ENCODE data around the gene BDKRB1. TPM values are rescaled to one million over a fixed set of nuclear protein-coding genes. Genes with fewer than 3 reads are reported as not detected.

BDKRB1 gene
- total and polyA plus RNA-seq, 2 donors (not counting 3 experiments of a cell fraction or from before 2014, with no cell fraction given) = not detected

DNA sequence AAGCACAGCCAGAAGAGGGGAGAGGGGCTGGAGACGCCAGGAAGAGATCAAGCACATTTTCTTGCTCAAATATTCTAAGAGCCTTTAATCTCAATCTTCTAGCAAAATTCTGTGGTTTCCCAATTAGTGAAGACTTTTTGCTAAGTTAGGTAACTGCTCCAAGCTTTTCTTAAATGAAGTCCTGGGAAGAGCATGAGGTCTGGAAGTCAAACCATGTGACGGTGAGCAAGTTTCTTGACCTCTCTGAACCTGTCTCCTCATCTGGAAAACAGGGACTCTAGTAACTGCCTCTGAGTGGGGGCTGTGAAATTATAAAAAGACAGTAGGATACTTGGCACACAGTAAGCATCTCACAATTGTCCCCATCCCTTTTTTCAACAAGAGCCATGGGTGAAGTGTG is 24.1 kb downstream of the BDKRB1 start:
- Histone ChIP-seq H2AFZ (ENCODE audit: low read depth, low read length) (no peak overlapping the region), H3K4me1 (ENCODE audit: control insufficient read depth, extremely low read depth, insufficient read depth, low read length) (no peaks in the 10 kb centered on the region), H3K27ac (ENCODE audit: insufficient read depth, low read depth, low read length) (no peak overlapping the region), H3K79me2 (ENCODE audit: control insufficient read depth, insufficient read depth, low read length) (no peaks in the 10 kb centered on the region), H3K4me3 (replicated peaks in 1 of 3; ENCODE audit: insufficient read depth in 1 of 3, low read depth in 1 of 3, low read length in 3 of 3) (no peak overlapping the region), H3K9me1 (replicated peaks; ENCODE audit: control insufficient read depth, extremely low read depth, insufficient read depth, low read length) (no peaks in the 10 kb centered on the region), H3K27me3 (ENCODE audit: control insufficient read depth in 2 of 2, insufficient read depth in 2 of 2, low read length in 2 of 2) (no peaks in the 10 kb centered on the region), H3K9ac (replicated peaks; ENCODE audit: extremely low read depth, insufficient read depth, low read length) (no peak overlapping the region), H3K4me2 (ENCODE audit: insufficient read depth, low read length) (no peak overlapping the region), H4K20me1 (replicated peaks; ENCODE audit: control insufficient read depth, extremely low read depth, insufficient read depth, low read length) (no peaks in the 10 kb centered on the region), H3K36me3 (ENCODE audit: control insufficient read depth in 2 of 2, extremely low read depth in 1 of 2, insufficient read depth in 2 of 2, low read length in 2 of 2) (no peaks in the 10 kb centered on the region), H3K9me3 (replicated peaks; ENCODE audit: control insufficient read depth, insufficient read depth, low read length) (no peaks in the 10 kb centered on the region)
- TF ChIP-seq EZH2 (IDR thresholded peaks at IDR 0.05; ENCODE audit: borderline replicate concordance, low read depth, low read length, severe bottlenecking) = no peak
- no peak for TF ChIP-seq MAX (IDR thresholded peaks at IDR 0.05; ENCODE audit: insufficient read depth, insufficient read length)
- TF ChIP-seq MYC (IDR thresholded peaks at IDR 0.05; ENCODE audit: low read depth, low read length) = no peak
- TF ChIP-seq JUN (IDR thresholded peaks at IDR 0.05; ENCODE audit: borderline replicate concordance, insufficient read depth, insufficient read length, low read depth) = no peak
- TF ChIP-seq POLR2AphosphoS5 (IDR thresholded peaks at IDR 0.05; ENCODE audit: insufficient read depth, low read depth, low read length) = no peak
- no peak for TF ChIP-seq FOS (IDR thresholded peaks at IDR 0.05; ENCODE audit: borderline replicate concordance, insufficient read depth, low read length)
- no peak for TF ChIP-seq POLR2A (IDR thresholded peaks at IDR 0.05; ENCODE audit: low read depth, low read length)
- TF ChIP-seq GATA2 (IDR thresholded peaks at IDR 0.05; ENCODE audit: insufficient read depth, insufficient read length, low read depth, low read length) = no peak
- TF ChIP-seq, protein P1, sequence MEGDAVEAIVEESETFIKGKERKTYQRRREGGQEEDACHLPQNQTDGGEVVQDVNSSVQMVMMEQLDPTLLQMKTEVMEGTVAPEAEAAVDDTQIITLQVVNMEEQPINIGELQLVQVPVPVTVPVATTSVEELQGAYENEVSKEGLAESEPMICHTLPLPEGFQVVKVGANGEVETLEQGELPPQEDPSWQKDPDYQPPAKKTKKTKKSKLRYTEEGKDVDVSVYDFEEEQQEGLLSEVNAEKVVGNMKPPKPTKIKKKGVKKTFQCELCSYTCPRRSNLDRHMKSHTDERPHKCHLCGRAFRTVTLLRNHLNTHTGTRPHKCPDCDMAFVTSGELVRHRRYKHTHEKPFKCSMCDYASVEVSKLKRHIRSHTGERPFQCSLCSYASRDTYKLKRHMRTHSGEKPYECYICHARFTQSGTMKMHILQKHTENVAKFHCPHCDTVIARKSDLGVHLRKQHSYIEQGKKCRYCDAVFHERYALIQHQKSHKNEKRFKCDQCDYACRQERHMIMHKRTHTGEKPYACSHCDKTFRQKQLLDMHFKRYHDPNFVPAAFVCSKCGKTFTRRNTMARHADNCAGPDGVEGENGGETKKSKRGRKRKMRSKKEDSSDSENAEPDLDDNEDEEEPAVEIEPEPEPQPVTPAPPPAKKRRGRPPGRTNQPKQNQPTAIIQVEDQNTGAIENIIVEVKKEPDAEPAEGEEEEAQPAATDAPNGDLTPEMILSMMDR (IDR thresholded peaks at IDR 0.05; ENCODE audit: extremely low read depth in 1 of 2, insufficient read depth in 1 of 2, low read depth in 1 of 2, low read length in 2 of 2) = no peak
- BruUV-seq (replicated peaks) = no TSS peak
- dilution Hi-C loops (cut with MboI; ENCODE audit: extremely low pct_ligation_motif_present, low sequenced_read_pairs) = no loop called here
- POLR2A ChIA-PET = no interaction called here
- no peak for FAIRE-seq
- no peak for DNase-seq (ENCODE audit: low read depth, low spot score)
- CTCF ChIA-PET = no interaction called here
- intact Hi-C loops (cut with micrococcal nuclease) = no loop called here
